A673 (cell line): ENCODE measurements around the gene CYTH4.

Source experiments
- EZH2 ChIP-seq: fragments of 200-600 bp; sonication (generic); IDR thresholded peaks from 2 replicates; pipeline ENCODE4 v1.6.1; 2017; ENCODE audit warnings: borderline replicate concordance, low read depth, mild to moderate bottlenecking, mixed read lengths, antibody characterized with exemption, low read length; ENCODE audit not compliant: poor library complexity, severe bottlenecking
- TF ChIP-seq, protein P1 (sequence below): fragments of 300-800, 200-600 bp; sonication (generic); conservative IDR thresholded peaks from 2 replicates; pipeline ENCODE4 v1.5.1; 2017; ENCODE audit warnings: low read depth, mild to moderate bottlenecking, antibody characterized with exemption, low read length, moderate library complexity, mixed read lengths

- TF ChIP-seq, protein P1, sequence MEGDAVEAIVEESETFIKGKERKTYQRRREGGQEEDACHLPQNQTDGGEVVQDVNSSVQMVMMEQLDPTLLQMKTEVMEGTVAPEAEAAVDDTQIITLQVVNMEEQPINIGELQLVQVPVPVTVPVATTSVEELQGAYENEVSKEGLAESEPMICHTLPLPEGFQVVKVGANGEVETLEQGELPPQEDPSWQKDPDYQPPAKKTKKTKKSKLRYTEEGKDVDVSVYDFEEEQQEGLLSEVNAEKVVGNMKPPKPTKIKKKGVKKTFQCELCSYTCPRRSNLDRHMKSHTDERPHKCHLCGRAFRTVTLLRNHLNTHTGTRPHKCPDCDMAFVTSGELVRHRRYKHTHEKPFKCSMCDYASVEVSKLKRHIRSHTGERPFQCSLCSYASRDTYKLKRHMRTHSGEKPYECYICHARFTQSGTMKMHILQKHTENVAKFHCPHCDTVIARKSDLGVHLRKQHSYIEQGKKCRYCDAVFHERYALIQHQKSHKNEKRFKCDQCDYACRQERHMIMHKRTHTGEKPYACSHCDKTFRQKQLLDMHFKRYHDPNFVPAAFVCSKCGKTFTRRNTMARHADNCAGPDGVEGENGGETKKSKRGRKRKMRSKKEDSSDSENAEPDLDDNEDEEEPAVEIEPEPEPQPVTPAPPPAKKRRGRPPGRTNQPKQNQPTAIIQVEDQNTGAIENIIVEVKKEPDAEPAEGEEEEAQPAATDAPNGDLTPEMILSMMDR = no peak
- TF ChIP-seq EZH2 = no peak
Measured at GRCh38 chr22:37362621-37363020, 80.3 kb downstream of the CYTH4 start.
